ENCODE results near the gene GATAD2B.
"Not testable (repeated sequence)": the region's sequence is repeated elsewhere in the genome, so short reads cannot be mapped to it uniquely, and the experiment has no call there.

Gene GATAD2B

DNA sequence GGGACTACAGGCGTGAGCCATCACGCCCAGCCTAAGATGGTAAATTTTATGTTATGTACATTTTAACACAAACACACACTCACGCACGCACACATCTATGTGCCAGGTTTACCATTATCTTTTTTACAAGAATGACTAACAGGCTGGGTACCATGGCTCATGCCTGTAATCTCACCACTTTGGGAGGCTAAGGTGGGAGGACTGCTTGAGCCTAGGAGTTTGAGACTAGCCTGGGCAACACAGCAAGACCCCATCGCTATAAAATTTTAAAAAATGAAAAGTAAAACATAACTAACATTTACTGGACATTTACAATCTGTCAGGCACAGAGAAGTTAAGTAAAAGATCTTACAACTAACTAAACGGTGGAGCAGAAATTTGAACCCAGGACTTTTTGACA lies 14.7 kb downstream of the GATAD2B start:
- 100% methylated on average over 2 of the region's 6 CpGs for WGBS (ENCODE audit: insufficient coverage)
- H3K4me3 ChIP-seq (ENCODE audit: control insufficient read depth in 1 of 7, extremely low read depth in 1 of 7, insufficient read depth in 4 of 7, low read depth in 2 of 7, low read length in 6 of 7): no peak overlapping the region
- no peaks in the 10 kb centered on the region for H3K4me1 ChIP-seq (ENCODE audit: control extremely low read depth in 1 of 4, control insufficient read depth in 4 of 4, insufficient read depth in 4 of 4, low read length in 3 of 4)
- ChIA-PET POLR2A (no interaction called here), CTCF (interaction anchor here (0.6 to 1.0 kb wide), 2 partner anchors 9 to 793 kb away, joined by 4 read pairs; no protein-coding TSS in a partner anchor)
- no peaks in the 10 kb centered on the region for H3K27me3 ChIP-seq (replicated peaks in 2 of 5; ENCODE audit: control insufficient read depth in 4 of 5, insufficient read depth in 5 of 5, low read length in 4 of 5)
- peaks cover 0 to 13% (median 6%) of the 10 kb centered on the region in 4 experiments for H3K36me3 ChIP-seq (ENCODE audit: control insufficient read depth in 4 of 4, insufficient read depth in 4 of 4, low read length in 3 of 4)
- no peaks in the 10 kb centered on the region for H3K9me3 ChIP-seq (ENCODE audit: control extremely low read depth in 1 of 5, control insufficient read depth in 4 of 5, insufficient read depth in 2 of 5, low read depth in 1 of 5, low read length in 4 of 5)
- no peak for DNase-seq
- no peak overlapping the region for H3K27ac ChIP-seq (ENCODE audit: insufficient read depth in 1 of 2, low read depth in 1 of 2, low read length in 2 of 2, poor library complexity in 1 of 2, severe bottlenecking in 2 of 2)

GRCh38 chr1:153907134-153907533 lies 15.6 kb downstream of the GATAD2B start:
- H3K9me3 ChIP-seq (ENCODE audit: control extremely low read depth in 1 of 5, control insufficient read depth in 4 of 5, insufficient read depth in 2 of 5, low read depth in 1 of 5, low read length in 4 of 5): no peaks in the 10 kb centered on the region
- DNase-seq: no peak
- POLR2A ChIA-PET: no interaction called here
- no peak overlapping the region for H3K4me3 ChIP-seq (ENCODE audit: control insufficient read depth in 1 of 7, extremely low read depth in 1 of 7, insufficient read depth in 4 of 7, low read depth in 2 of 7, low read length in 6 of 7)
- no CpG with 5 or more reads among the region's 6 CpGs for WGBS (ENCODE audit: insufficient coverage)
- H3K4me1 ChIP-seq (ENCODE audit: control extremely low read depth in 1 of 4, control insufficient read depth in 4 of 4, insufficient read depth in 4 of 4, low read length in 3 of 4): no peaks in the 10 kb centered on the region
- CTCF ChIA-PET: interaction anchor here (1.0 kb wide), 1 partner anchor 10 kb away, joined by 4 read pairs; no protein-coding TSS in a partner anchor
- H3K27ac ChIP-seq (ENCODE audit: insufficient read depth in 1 of 2, low read depth in 1 of 2, low read length in 2 of 2, poor library complexity in 1 of 2, severe bottlenecking in 2 of 2): no peak overlapping the region
- no peaks in the 10 kb centered on the region for H3K27me3 ChIP-seq (replicated peaks in 2 of 5; ENCODE audit: control insufficient read depth in 4 of 5, insufficient read depth in 5 of 5, low read length in 4 of 5)
- peaks cover 0 to 13% (median 6%) of the 10 kb centered on the region in 4 experiments for H3K36me3 ChIP-seq (ENCODE audit: control insufficient read depth in 4 of 4, insufficient read depth in 4 of 4, low read length in 3 of 4)

DNA sequence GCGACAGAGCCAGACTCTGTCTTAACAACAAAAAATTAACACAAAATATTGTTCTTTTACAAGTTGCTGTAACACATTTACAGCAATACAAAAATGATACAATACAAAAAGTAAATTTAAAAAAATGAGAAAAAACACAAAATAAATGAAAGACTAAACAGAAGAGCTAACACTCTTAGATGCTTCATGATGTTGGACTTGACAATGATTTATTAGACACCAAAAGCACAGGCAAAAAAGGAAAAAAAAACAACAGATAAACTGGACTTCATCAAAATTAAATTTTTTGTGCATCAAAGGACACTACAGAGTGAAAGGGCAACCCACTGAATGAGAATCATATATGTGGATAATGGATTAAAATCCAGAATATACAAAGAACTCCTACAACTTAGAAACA lies 16.4 kb downstream of the GATAD2B start:
- H3K36me3 ChIP-seq (ENCODE audit: control insufficient read depth in 4 of 4, insufficient read depth in 4 of 4, low read length in 3 of 4): peaks cover 0 to 13% (median 6%) of the 10 kb centered on the region in 4 experiments
- ChIA-PET POLR2A (no interaction called here), CTCF (no interaction called here)
- no peaks in the 10 kb centered on the region for H3K4me1 ChIP-seq (ENCODE audit: control extremely low read depth in 1 of 4, control insufficient read depth in 4 of 4, insufficient read depth in 4 of 4, low read length in 3 of 4)
- no peaks in the 10 kb centered on the region for H3K9me3 ChIP-seq (ENCODE audit: control extremely low read depth in 1 of 5, control insufficient read depth in 4 of 5, insufficient read depth in 2 of 5, low read depth in 1 of 5, low read length in 4 of 5)
- no peak overlapping the region for H3K27ac ChIP-seq (ENCODE audit: insufficient read depth in 1 of 2, low read depth in 1 of 2, low read length in 2 of 2, poor library complexity in 1 of 2, severe bottlenecking in 2 of 2)
- H3K4me3 ChIP-seq (ENCODE audit: control insufficient read depth in 1 of 7, extremely low read depth in 1 of 7, insufficient read depth in 4 of 7, low read depth in 2 of 7, low read length in 6 of 7): no peak overlapping the region
- no peaks in the 10 kb centered on the region for H3K27me3 ChIP-seq (replicated peaks in 2 of 5; ENCODE audit: control insufficient read depth in 4 of 5, insufficient read depth in 5 of 5, low read length in 4 of 5)
- DNase-seq: no peak
- no CpG with 5 or more reads among the region's 1 CpG for WGBS (ENCODE audit: insufficient coverage)

DNA sequence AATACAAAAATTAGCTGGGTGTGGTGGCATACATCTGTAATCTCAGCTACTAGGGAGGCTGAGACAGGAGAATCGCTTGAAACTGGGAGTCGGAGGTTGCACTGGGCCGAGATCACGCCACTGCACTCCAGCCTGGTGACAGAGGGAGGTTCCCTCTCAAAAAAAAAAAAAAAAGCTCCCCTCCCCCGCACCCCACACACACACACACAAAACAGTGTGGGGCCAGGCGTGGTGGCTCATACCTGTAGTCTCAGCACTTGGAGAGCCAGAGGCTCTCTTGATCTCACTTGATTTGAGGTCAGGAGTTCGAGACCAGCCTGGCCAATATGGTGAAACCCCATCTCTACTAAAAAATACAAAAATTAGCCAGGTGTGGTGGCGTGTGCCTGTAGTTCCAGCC lies 16.9 kb downstream of the GATAD2B start:
- DNase-seq; H3K4me1 ChIP-seq (ENCODE audit: control extremely low read depth in 1 of 4, control insufficient read depth in 4 of 4, insufficient read depth in 4 of 4, low read length in 3 of 4); H3K27ac ChIP-seq (ENCODE audit: insufficient read depth in 1 of 2, low read depth in 1 of 2, low read length in 2 of 2, poor library complexity in 1 of 2, severe bottlenecking in 2 of 2); H3K4me3 ChIP-seq (ENCODE audit: control insufficient read depth in 1 of 7, extremely low read depth in 1 of 7, insufficient read depth in 4 of 7, low read depth in 2 of 7, low read length in 6 of 7); CTCF ChIA-PET; H3K9me3 ChIP-seq (ENCODE audit: control extremely low read depth in 1 of 5, control insufficient read depth in 4 of 5, insufficient read depth in 2 of 5, low read depth in 1 of 5, low read length in 4 of 5); H3K27me3 ChIP-seq (replicated peaks in 2 of 5; ENCODE audit: control insufficient read depth in 4 of 5, insufficient read depth in 5 of 5, low read length in 4 of 5): not testable (repeated sequence)
- WGBS (ENCODE audit: insufficient coverage): 100% methylated on average over 2 of the region's 8 CpGs
- POLR2A ChIA-PET: interaction anchor here (0.6 kb wide), 1 partner anchor 66 kb away, joined by 3 read pairs; no protein-coding TSS in a partner anchor
- peaks cover 0 to 13% (median 7%) of the 10 kb centered on the region in 4 experiments for H3K36me3 ChIP-seq (ENCODE audit: control insufficient read depth in 4 of 4, insufficient read depth in 4 of 4, low read length in 3 of 4)

GRCh38 chr1:153903841-153904455 lies 18.8 kb downstream of the GATAD2B start:
- H3K9me3 ChIP-seq (ENCODE audit: control extremely low read depth in 1 of 5, control insufficient read depth in 4 of 5, insufficient read depth in 2 of 5, low read depth in 1 of 5, low read length in 4 of 5): no peaks in the 10 kb centered on the region
- ChIA-PET POLR2A (no interaction called here), CTCF (interaction anchor here (0.8 to 1.8 kb wide), 5 partner anchors 12 to 83 kb away, joined by 3 to 6 read pairs (median 3); no protein-coding TSS in a partner anchor)
- DNase-seq: no peak
- H3K4me1 ChIP-seq (ENCODE audit: control extremely low read depth in 1 of 4, control insufficient read depth in 4 of 4, insufficient read depth in 4 of 4, low read length in 3 of 4): no peaks in the 10 kb centered on the region
- no peaks in the 10 kb centered on the region for H3K27me3 ChIP-seq (replicated peaks in 2 of 5; ENCODE audit: control insufficient read depth in 4 of 5, insufficient read depth in 5 of 5, low read length in 4 of 5)
- 99% methylated on average over 10 of the region's 14 CpGs for WGBS (ENCODE audit: insufficient coverage)
- H3K4me3 ChIP-seq (ENCODE audit: control insufficient read depth in 1 of 7, extremely low read depth in 1 of 7, insufficient read depth in 4 of 7, low read depth in 2 of 7, low read length in 6 of 7): no peak overlapping the region
- H3K27ac ChIP-seq (ENCODE audit: insufficient read depth in 1 of 2, low read depth in 1 of 2, low read length in 2 of 2, poor library complexity in 1 of 2, severe bottlenecking in 2 of 2): no peak overlapping the region
- H3K36me3 ChIP-seq (ENCODE audit: control insufficient read depth in 4 of 4, insufficient read depth in 4 of 4, low read length in 3 of 4): peaks cover 2 to 19% (median 13%) of the 10 kb centered on the region in 4 experiments

DNA sequence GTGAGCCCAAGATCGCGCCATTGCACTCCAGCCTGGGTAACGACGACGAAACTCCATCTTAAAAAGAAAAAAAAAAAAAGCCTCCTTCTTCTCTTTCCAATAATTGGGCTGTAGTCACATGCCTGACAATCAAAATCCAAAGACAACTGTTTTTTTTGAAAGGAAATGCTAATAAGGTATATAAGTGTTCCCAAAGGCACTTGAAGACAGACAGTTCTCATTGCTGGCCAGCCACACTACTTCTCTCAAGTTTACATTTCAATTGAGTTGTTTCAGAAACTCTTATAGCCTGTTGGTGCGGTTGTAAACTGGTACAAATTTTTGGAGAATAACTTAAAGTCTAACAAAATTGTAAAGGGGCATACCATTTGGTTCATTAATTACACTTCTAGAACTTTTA lies 23.3 kb downstream of the GATAD2B start:
- no peaks in the 10 kb centered on the region for H3K27me3 ChIP-seq (replicated peaks in 2 of 5; ENCODE audit: control insufficient read depth in 4 of 5, insufficient read depth in 5 of 5, low read length in 4 of 5)
- ChIA-PET CTCF (no interaction called here), POLR2A (no interaction called here)
- no peak overlapping the region for H3K27ac ChIP-seq (ENCODE audit: insufficient read depth in 1 of 2, low read depth in 1 of 2, low read length in 2 of 2, poor library complexity in 1 of 2, severe bottlenecking in 2 of 2)
- H3K4me1 ChIP-seq (ENCODE audit: control extremely low read depth in 1 of 4, control insufficient read depth in 4 of 4, insufficient read depth in 4 of 4, low read length in 3 of 4): peaks cover 0 to 5% (median under 1%) of the 10 kb centered on the region in 4 experiments
- peaks cover 10 to 18% (median 12%) of the 10 kb centered on the region in 4 experiments for H3K36me3 ChIP-seq (ENCODE audit: control insufficient read depth in 4 of 4, insufficient read depth in 4 of 4, low read length in 3 of 4)
- no peak for DNase-seq
- WGBS (ENCODE audit: insufficient coverage): 92% methylated on average over 4 of the region's 6 CpGs
- no peaks in the 10 kb centered on the region for H3K9me3 ChIP-seq (ENCODE audit: control extremely low read depth in 1 of 5, control insufficient read depth in 4 of 5, insufficient read depth in 2 of 5, low read depth in 1 of 5, low read length in 4 of 5)
- no peak overlapping the region for H3K4me3 ChIP-seq (ENCODE audit: control insufficient read depth in 1 of 7, extremely low read depth in 1 of 7, insufficient read depth in 4 of 7, low read depth in 2 of 7, low read length in 6 of 7)

DNA sequence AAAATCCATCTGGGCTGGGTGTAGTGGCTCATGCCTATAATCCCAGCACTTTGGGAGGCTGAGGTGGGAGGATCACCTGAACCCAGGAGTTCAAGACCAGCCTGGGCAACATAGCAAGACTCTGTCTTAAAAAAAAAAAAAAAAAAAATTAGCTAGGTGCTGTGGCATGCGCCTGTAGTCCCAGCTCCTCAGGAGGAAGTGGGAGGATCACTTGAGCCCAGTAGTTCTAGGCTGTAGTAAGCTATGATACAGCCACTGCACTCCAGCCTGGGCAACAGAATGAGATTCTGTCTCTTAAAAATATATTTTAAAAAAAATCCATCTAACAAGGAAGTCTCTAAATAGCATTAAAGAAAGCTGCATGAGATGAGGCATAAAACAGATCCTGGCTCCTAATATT lies 26.9 kb downstream of the GATAD2B start:
- H3K4me3 ChIP-seq (ENCODE audit: control insufficient read depth in 1 of 7, extremely low read depth in 1 of 7, insufficient read depth in 4 of 7, low read depth in 2 of 7, low read length in 6 of 7); POLR2A ChIA-PET; H3K9me3 ChIP-seq (ENCODE audit: control extremely low read depth in 1 of 5, control insufficient read depth in 4 of 5, insufficient read depth in 2 of 5, low read depth in 1 of 5, low read length in 4 of 5); H3K4me1 ChIP-seq (ENCODE audit: control extremely low read depth in 1 of 4, control insufficient read depth in 4 of 4, insufficient read depth in 4 of 4, low read length in 3 of 4); H3K27ac ChIP-seq (ENCODE audit: insufficient read depth in 1 of 2, low read depth in 1 of 2, low read length in 2 of 2, poor library complexity in 1 of 2, severe bottlenecking in 2 of 2); H3K27me3 ChIP-seq (replicated peaks in 2 of 5; ENCODE audit: control insufficient read depth in 4 of 5, insufficient read depth in 5 of 5, low read length in 4 of 5); DNase-seq: not testable (repeated sequence)
- CTCF ChIA-PET: interaction anchor here (0.7 to 3.0 kb wide), 3 partner anchors 12 to 91 kb away, joined by 3 to 12 read pairs (median 3); no protein-coding TSS in a partner anchor
- no CpG with 5 or more reads among the region's 1 CpG for WGBS (ENCODE audit: insufficient coverage)
- H3K36me3 ChIP-seq (ENCODE audit: control insufficient read depth in 4 of 4, insufficient read depth in 4 of 4, low read length in 3 of 4): peaks cover 11 to 21% (median 14%) of the 10 kb centered on the region in 4 experiments
